ENCODE data around the gene TBL1XR1.

The TBL1XR1 gene

DNA sequence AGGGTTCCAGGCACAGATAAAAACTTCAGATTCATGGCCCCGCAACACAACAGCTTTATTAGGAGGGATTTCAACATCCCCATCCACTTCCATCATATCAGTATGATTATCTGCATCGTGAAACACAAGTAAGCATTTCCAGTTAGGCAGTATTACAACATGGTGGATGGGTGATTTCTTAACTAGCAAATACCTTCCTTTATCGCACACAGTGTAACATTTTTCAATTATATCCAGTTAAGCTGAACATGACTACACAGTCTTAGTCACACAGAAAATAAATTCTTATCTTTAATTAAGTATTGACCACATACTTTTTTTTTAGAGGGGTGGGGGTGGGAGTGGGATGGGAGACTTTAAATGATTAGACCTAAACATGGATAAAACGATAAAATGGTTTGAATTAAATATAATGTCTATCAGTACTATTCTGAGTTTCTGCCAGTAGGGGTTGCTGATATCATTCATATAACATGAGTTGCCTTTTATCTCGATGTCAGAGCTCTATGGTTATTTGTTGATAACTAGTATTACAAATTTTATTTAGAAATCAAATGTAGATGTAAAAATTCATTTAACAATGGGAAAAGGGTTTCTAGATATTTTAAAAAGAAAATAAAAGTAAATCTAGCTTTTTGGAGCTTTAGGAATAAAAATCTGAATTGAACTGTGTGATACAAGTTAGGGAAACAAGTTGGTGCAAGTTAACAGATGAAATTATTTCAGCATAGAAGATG is 146.6 kb downstream of the TBL1XR1 start:
- peak; percentile 42 for TF ChIP-seq CTCF (IDR thresholded peaks at IDR 0.05; ENCODE audit: insufficient read depth, low read depth, low read length, missing control alignments)
- peak; percentile 56 for DNase-seq (ENCODE audit: low read depth)

DNA sequence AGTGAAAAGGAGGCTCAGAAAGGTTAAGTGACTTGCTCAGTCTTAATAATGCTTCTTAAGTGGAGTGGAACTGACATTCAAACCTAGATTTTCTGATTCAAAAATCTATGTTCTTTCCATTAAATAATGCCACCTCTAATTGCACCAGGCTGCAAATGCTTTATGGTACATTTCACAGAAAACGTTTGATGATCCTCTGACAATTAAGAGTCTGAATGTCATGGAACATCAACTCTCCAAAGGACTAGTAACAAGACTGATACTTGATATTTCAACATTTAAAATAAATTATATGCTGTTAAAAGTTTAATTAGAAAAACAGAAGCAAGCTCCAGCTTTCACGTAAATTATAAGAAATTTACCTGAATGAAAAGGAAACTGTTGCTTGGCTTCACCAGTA is 151.5 kb downstream of the TBL1XR1 start:
- no peak overlapping the region for H3K4me3 ChIP-seq (ENCODE audit: low read length)
- TF ChIP-seq CTCF (IDR thresholded peaks at IDR 0.05; ENCODE audit: insufficient read depth, low read depth, low read length, missing control alignments), result no peak
- no peak for DNase-seq (ENCODE audit: low read depth)

More for the DNA sequence above, 146.6 kb downstream of the TBL1XR1 start:
- no peak overlapping the region for H3K4me3 ChIP-seq (ENCODE audit: low read length)

GRCh38 chr3:177045222-177045621 is 152.1 kb downstream of the TBL1XR1 start:
- H3K4me3 ChIP-seq (ENCODE audit: low read length), result no peak overlapping the region
- no peak for TF ChIP-seq CTCF (IDR thresholded peaks at IDR 0.05; ENCODE audit: insufficient read depth, low read depth, low read length, missing control alignments)
- no peak for DNase-seq (ENCODE audit: low read depth)

DNA sequence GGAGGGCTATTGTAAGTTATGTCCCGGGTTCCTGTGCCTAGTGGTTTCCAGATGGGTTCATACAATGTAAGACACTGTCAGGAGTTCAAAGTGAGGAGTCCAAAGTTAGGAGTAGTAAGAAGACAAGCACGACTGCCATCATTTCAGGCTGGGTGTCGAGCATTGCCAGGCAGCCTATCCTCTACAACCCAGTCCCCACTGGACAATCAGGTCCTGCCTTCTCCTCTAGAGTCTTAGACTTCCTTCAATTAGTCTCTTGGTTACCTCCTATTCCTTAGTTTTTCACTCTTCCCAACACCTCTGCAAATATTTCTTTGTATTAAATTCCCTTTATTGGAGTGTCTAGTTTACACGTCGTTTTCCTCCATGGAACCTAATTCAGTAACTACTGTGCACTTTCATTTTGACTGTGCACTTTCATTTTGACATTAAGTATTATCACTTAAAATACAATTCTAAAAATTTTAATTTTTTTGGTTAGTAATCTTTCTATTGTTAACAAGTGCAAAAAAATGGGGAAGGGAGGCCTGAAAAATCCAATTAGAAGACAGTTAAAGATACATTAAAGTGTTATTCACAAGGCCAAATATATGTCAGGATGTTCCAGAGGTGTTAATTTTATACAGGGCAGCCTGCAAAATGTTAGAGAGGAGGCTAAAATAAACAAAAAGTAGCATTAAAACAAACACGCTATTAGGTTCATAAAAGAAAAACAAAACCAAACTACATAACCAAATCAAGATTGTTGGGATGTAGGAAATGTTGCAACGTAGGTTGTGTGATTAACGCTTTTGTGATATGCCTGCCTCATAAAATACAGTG is 155.3 kb downstream of the TBL1XR1 start:
- no peak for DNase-seq (ENCODE audit: low read depth)
- TF ChIP-seq CTCF (IDR thresholded peaks at IDR 0.05; ENCODE audit: insufficient read depth, low read depth, low read length, missing control alignments), result no peak
- no peak overlapping the region for H3K4me3 ChIP-seq (ENCODE audit: low read length)

DNA sequence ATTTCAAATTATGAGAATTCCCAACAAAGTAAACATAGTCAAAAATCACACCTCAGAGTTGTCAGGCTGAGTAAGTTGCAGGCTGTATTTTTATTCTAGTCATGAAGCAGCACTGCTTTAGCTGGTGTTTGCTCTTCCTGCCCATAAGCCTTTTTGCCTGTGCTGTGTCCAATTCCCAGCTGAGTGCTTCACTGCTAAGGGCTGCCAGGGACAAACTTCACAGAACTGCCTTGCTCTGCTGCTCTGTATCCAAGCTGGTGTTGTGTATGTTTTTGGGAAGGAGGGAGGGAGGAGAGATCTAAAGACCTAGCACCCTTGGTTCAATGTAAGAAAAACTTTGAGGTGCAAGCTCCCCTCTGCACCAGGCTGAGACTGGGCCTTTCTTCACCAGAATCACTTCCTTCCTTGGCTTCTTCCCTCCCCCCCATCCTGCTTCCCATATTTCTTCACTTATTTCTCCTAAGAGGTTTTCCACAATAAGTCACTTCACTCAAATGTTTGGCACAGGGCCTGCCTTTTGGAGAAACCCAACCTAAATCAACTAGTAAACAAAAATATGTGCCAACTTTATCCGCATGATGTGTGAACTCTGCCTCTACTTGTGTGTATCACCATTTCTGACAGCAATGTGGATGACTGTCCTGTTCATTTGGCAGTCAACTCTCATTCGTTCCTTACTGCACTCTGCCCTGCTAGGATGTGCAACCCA is 156.1 kb downstream of the TBL1XR1 start:
- DNase-seq (ENCODE audit: low read depth), result peak; percentile 74
- no peak for TF ChIP-seq CTCF (IDR thresholded peaks at IDR 0.05; ENCODE audit: insufficient read depth, low read depth, low read length, missing control alignments)
- H3K4me3 ChIP-seq (ENCODE audit: low read length), result no peak overlapping the region

- no peak overlapping the region for H3K4me3 ChIP-seq (ENCODE audit: low read length)
- peak; percentile 60 for DNase-seq (ENCODE audit: low read depth)
- TF ChIP-seq CTCF (IDR thresholded peaks at IDR 0.05; ENCODE audit: insufficient read depth, low read depth, low read length, missing control alignments), result no peak
Measured at GRCh38 chr3:177039490-177040274, 157.6 kb downstream of the TBL1XR1 start.

Data from epithelial cell of esophagus (primary cell).